Breast epithelium (tissue), 4 donors: ENCODE data around the gene CLTCL1. TPM values are rescaled to one million over a fixed set of nuclear protein-coding genes. Genes with fewer than 3 reads are reported as not detected.

Source experiments
- DNase-seq, 2 donors: peaks; one replicate each; pipeline ENCODE4 v3.0.0-alpha.2; 2019; ENCODE audit warnings: low spot score in 2 of 2
- H3K27ac ChIP-seq, 2 donors: fragments of 200-600 bp; sonication (generic) in 1 of 2; one replicate each; pipeline ENCODE4 v1.5.1; 2016 to 2019; ENCODE audit warnings: mild to moderate bottlenecking in 1 of 2
- H3K27me3 ChIP-seq, 2 donors: fragments of 200-600 bp; sonication (generic) in 1 of 2; one replicate each; pipeline versions ENCODE4 v1.5.1 to v1.6.0; 2017 to 2019; ENCODE audit warnings: control low read depth in 1 of 2, mild to moderate bottlenecking in 1 of 2
- H3K36me3 ChIP-seq: fragments of 200-600 bp; one replicate; pipeline ENCODE4 v1.5.1; 2019
- H3K4me1 ChIP-seq, 2 donors: fragments of 200-600 bp; sonication (generic); one replicate each; pipeline ENCODE4 v1.5.1; 2016 to 2019; ENCODE audit warnings: control low read depth in 1 of 2
- H3K4me3 ChIP-seq, 3 donors: fragments of 200-600 bp; sonication (generic); 1 replicate in 2 of 3; 2 replicates in 1 of 3; pipeline ENCODE4 v1.5.1; 2016 to 2019; ENCODE audit warnings: mild to moderate bottlenecking in 3 of 3, moderate library complexity in 2 of 3
- H3K9me3 ChIP-seq, 2 donors: fragments of 200-600 bp; sonication (generic) in 1 of 2; one replicate each; pipeline ENCODE4 v1.5.1; 2016 to 2019; ENCODE audit warnings: control low read depth in 1 of 2
- CTCF ChIP-seq, 3 donors: fragments of 450-650 bp; IDR thresholded peaks; one replicate each; pipeline ENCODE4 v1.5.1; 2016 to 2017; ENCODE audit warnings: antibody characterized with exemption in 3 of 3, mild to moderate bottlenecking in 3 of 3, moderate library complexity in 3 of 3
- POLR2A ChIP-seq: fragments of 450-650 bp; IDR thresholded peaks from one replicate; pipeline ENCODE4 v1.6.1; 2016; ENCODE audit warnings: antibody characterized with exemption, mild to moderate bottlenecking, moderate library complexity
- POLR2AphosphoS5 ChIP-seq, 3 donors: sonication (generic); formaldehyde crosslinking; IDR thresholded peaks; one replicate each; pipeline ENCODE4 v1.6.1; 2017; ENCODE audit warnings: antibody characterized with exemption in 3 of 3
- intact Hi-C: fragments of 100-400 bp; cut with DNase I; formaldehyde crosslinking; loops from one replicate; pipeline ENCODE4 v1.15.1; 2023; ENCODE audit warnings: low total_unique reads
- total RNA-seq, 3 donors: library from RNA; depleted of rRNA; stranded (reverse); fragments of >200 nt; gene quantifications; one replicate each; pipeline ENCODE4 v1.1.0, GENCODE V29; 2016

CLTCL1 gene
- total RNA-seq, 3 donors from 2014 or later: 2.8 to 27.0 (median 8.2) TPM

- no peak for DNase-seq
These were observed 72.8 kb downstream of the CLTCL1 start for GRCh38 chr22:19218541-19219233.

GRCh38 chr22:19216579-19216978 lies 74.9 kb downstream of the CLTCL1 start:
- Histone ChIP-seq H3K9me3 (no peaks in the 10 kb centered on the region), H3K4me3 (no peak overlapping the region), H3K36me3 (no peaks in the 10 kb centered on the region), H3K4me1 (no peaks in the 10 kb centered on the region), H3K27me3 (no peaks in the 10 kb centered on the region), H3K27ac (no peak overlapping the region)
- TF ChIP-seq POLR2AphosphoS5 (IDR thresholded peaks at IDR 0.05) (no peak), POLR2A (no peak), CTCF (IDR thresholded peaks at IDR 0.05) (no peak)
- intact Hi-C loops: no loop called here
- DNase-seq: no peak

More at GRCh38 chr22:19218541-19219233, 72.8 kb downstream of the CLTCL1 start:
- TF ChIP-seq CTCF (IDR thresholded peaks at IDR 0.05) (no peak), POLR2A (no peak), POLR2AphosphoS5 (IDR thresholded peaks at IDR 0.05) (no peak)
- intact Hi-C loops: no loop called here
- H3K36me3 ChIP-seq: no peaks in the 10 kb centered on the region
- no peak overlapping the region for H3K27ac ChIP-seq
- no peaks in the 10 kb centered on the region for H3K27me3 ChIP-seq
- no peaks in the 10 kb centered on the region for H3K9me3 ChIP-seq
- no peak overlapping the region for H3K4me3 ChIP-seq
- no peaks in the 10 kb centered on the region for H3K4me1 ChIP-seq

- H3K36me3 ChIP-seq: no peaks in the 10 kb centered on the region
- no peaks in the 10 kb centered on the region for H3K4me1 ChIP-seq
- no peak for DNase-seq
- intact Hi-C loops: no loop called here
- no peak for TF ChIP-seq POLR2A
- TF ChIP-seq POLR2AphosphoS5 (IDR thresholded peaks at IDR 0.05): no peak
- no peak for TF ChIP-seq CTCF (IDR thresholded peaks at IDR 0.05)
- no peak overlapping the region for H3K27ac ChIP-seq
- H3K4me3 ChIP-seq: no peak overlapping the region
- H3K27me3 ChIP-seq: no peaks in the 10 kb centered on the region
- H3K9me3 ChIP-seq: no peaks in the 10 kb centered on the region
These were observed 76.2 kb downstream of the CLTCL1 start for GRCh38 chr22:19215360-19215759.

- DNase-seq: no peak
- Histone ChIP-seq H3K27ac (no peak overlapping the region), H3K36me3 (no peaks in the 10 kb centered on the region), H3K27me3 (no peaks in the 10 kb centered on the region), H3K4me1 (no peaks in the 10 kb centered on the region), H3K4me3 (no peak overlapping the region), H3K9me3 (no peaks in the 10 kb centered on the region)
- no peak for TF ChIP-seq CTCF (IDR thresholded peaks at IDR 0.05)
- no peak for TF ChIP-seq POLR2AphosphoS5 (IDR thresholded peaks at IDR 0.05)
- TF ChIP-seq POLR2A: no peak
- intact Hi-C loops: no loop called here
These were observed 77.4 kb downstream of the CLTCL1 start for GRCh38 chr22:19214078-19214473.

GRCh38 chr22:19213442-19214077 lies 78.0 kb downstream of the CLTCL1 start:
- H3K27ac ChIP-seq: no peak overlapping the region
- TF ChIP-seq POLR2AphosphoS5 (IDR thresholded peaks at IDR 0.05) (no peak), CTCF (IDR thresholded peaks at IDR 0.05) (no peak), POLR2A (no peak)
- no peaks in the 10 kb centered on the region for H3K36me3 ChIP-seq
- DNase-seq: no peak
- H3K27me3 ChIP-seq: no peaks in the 10 kb centered on the region
- intact Hi-C loops: no loop called here
- no peaks in the 10 kb centered on the region for H3K4me1 ChIP-seq
- H3K4me3 ChIP-seq: no peak overlapping the region
- H3K9me3 ChIP-seq: no peaks in the 10 kb centered on the region
